Panc1 (cell line): ENCODE results near the gene GTSE1.

Experiments used
- CTCF ChIP-seq: fragments of 450-650 bp; IDR thresholded peaks from 2 replicates; pipeline ENCODE4 v1.5.1; 2017; ENCODE audit warnings: mild to moderate bottlenecking
- POLR2AphosphoS5 ChIP-seq: IDR thresholded peaks from 2 replicates; pipeline ENCODE4 v1.6.1; 2012; ENCODE audit warnings: mild to moderate bottlenecking, low read depth, low read length, moderate library complexity
- REST ChIP-seq, 2 experiments: IDR thresholded peaks; 2 replicates each; pipeline ENCODE4 v1.6.1; 2011 to 2012; ENCODE audit warnings: low read depth in 2 of 2, control low read depth in 1 of 2, low read length in 1 of 2, mild to moderate bottlenecking in 1 of 2, moderate library complexity in 1 of 2; ENCODE audit not compliant: insufficient read depth in 1 of 2
- SIN3A ChIP-seq: IDR thresholded peaks from 2 replicates; pipeline ENCODE4 v1.6.1; 2012; ENCODE audit warnings: low read depth, mild to moderate bottlenecking, low read length, moderate library complexity, borderline replicate concordance; ENCODE audit not compliant: insufficient read depth

DNA sequence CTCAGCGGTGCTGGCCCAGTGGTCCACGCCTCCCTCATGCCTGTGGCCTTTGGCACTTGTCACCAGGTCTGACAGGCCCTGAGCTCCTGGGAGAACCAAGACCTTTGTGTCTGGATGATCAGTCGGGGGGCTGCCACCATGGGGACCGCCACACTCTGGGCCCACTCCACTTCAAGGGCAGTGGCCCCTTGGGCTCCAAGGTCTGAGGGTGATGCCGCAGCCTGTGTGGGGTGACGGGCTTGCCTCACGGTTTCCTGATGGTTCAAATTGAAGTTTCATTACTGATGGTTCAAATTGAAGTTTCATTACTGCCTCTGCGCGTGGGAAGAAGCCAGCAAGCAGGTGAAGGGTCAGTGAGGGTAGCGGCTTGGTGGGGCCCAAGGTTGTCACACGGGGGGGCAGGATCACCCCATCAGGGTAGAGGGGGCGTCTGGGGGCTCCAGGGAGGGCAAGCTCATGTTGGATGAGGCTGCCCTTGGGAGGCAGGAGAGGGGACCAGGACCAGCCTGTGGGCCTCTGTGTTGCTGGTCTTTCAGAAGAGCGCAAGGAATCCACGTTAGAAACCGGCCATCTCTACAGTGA is 66.4 kb downstream of the GTSE1 start:
- TF ChIP-seq CTCF, result no peak
- no peak for TF ChIP-seq POLR2AphosphoS5
- TF ChIP-seq REST (IDR thresholded peaks at IDR 0.05; ENCODE audit: insufficient read depth in 1 of 2, low read depth in 2 of 2, low read length in 1 of 2), result no peak
- no peak for TF ChIP-seq SIN3A
